DMS153 (cell line): Measurements from ENCODE around the gene CIAO3.
"Not testable (repeated sequence)": the region's sequence is repeated elsewhere in the genome, so short reads cannot be mapped to it uniquely, and the experiment has no call there.

ENCODE experiments used
- DNase-seq: peaks from one replicate; lab custom pipeline; 2025; lab: John Stamatoyannopoulos, UW

The CIAO3 gene

GRCh38 chr16:760065-760464 is 19.3 kb upstream of the CIAO3 start:
- no peak for DNase-seq

DNA sequence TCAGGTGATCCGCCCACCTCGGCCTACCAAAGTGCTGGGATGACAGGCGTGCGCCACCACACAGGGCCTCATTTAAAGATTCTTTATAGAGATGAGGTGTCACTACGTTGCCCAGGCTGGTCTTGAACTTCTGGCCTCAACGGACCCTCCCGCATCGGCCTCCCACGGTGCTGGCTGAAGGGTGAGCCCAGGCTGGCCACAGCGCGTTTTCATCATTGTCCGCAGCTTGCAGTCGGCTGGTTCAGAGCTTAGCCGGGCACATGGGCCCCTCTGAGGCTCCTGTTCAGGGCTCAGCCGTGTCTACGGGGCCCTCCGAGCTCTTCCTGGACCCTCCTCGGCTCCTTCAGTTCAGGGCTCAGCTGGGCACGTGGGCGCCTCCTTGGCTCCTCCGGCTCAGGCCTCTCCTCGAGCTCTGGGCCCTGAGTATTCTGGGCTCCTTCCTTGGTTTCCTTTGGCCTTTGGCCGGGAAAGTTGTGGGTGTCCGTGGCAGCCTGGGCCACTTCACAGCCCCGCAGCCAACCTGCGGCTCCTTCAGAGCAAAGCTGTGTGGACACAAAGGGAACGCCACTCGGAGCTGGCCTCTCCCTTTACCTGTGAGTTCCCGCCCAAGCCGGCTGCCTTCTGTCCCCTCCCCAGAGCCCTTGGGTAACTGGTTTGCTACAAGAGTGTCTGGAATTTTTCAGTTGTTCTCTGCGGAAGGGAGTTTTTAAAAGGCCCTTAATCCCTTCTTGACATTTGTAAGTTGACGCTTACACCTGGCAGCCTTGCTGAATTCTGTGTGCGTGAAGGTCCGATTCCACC is 18.5 kb upstream of the CIAO3 start:
- peak; percentile 5 for DNase-seq

- no peak for DNase-seq
Measured at GRCh38 chr16:756428-756827, 15.6 kb upstream of the CIAO3 start.

DNA sequence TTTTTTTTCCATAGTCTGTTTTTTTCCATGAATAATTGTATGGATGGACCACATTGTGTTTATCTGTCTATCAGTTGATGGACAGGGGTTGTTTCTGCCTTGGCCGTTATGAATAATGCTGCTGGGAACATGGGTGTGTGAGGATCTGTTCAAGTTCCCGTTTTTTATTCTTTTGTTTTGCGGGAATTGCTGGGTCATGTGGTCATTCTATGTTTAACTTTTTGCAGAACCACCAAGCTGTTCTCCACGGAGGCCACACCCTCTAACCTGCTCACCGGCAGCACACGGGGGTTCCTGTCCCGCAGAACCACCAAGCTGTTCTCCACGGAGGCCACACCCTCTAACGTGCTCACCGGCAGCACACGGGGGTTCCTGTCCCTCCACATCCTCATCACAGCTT is 13.9 kb upstream of the CIAO3 start:
- DNase-seq = no peak

GRCh38 chr16:754121-754607 is 13.4 kb upstream of the CIAO3 start:
- DNase-seq = not testable (repeated sequence)

GRCh38 chr16:752007-752312 is 11.2 kb upstream of the CIAO3 start:
- no peak for DNase-seq

DNA sequence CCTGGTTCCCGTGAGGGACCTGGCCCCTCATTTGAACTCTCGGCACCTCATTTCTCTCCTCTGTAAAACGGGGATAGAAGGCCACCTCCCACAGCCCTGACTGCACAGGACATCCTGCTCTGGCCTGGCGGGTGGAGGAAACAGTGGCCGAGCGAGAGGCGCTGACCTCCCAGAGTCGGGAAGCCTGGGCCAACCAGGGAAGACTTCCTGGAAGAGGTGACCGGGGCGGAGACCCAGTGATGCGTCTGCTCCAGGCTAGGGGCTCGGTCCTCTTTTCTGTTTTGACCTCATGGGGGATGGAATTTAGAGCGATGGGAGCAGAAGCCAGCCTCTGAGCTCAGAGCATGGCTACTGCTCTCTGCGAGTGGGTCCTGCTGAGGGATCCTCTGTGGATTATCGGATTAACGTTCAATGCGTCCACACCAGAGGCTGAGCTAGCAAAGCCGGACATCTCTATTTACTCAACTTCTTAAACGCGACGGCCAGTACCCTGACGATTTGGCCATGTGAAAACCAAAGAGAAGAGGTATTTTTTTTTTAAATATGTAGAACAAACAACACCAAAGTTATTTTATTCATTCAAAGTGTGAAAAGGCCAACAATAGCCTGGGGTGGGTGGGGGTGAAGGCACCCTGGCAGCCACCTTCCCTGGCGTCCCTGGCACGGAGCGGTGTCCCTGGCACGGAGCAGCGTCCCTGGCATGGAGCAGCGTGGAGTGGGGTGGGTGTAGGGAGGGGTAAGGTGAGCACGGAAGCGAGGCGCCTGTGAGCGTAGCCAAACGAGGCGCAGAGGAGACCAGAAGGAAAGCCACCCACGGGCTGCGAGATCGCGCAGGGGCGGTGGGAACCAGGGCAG is 10.6 kb upstream of the CIAO3 start:
- no peak for DNase-seq

- no peak for DNase-seq
Measured at GRCh38 chr16:750485-750884, 9.7 kb upstream of the CIAO3 start.

- no peak for DNase-seq
Measured at GRCh38 chr16:749010-749409, 8.2 kb upstream of the CIAO3 start.

GRCh38 chr16:747978-748746 is 7.4 kb upstream of the CIAO3 start:
- no peak for DNase-seq

DNA sequence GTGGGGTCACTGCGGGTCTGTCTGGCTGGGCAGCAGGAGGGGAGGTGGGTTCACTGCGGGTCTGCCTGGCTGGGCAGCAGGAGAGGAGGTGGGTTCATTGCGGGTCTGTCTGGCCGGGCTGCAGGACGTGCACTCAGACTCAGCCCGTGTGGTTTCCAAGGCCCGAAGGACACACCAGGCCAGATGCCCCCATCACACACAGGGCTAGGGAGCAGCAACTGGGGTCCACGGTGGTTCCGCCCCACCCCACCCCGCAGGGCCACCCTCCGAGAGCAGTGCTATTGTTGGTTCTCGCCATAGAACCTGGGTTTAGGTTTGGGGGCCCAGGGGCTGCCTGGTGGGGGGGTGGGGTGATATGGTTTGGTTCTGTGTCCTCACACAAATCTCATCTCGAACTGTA is 5.8 kb upstream of the CIAO3 start:
- DNase-seq = no peak

DNA sequence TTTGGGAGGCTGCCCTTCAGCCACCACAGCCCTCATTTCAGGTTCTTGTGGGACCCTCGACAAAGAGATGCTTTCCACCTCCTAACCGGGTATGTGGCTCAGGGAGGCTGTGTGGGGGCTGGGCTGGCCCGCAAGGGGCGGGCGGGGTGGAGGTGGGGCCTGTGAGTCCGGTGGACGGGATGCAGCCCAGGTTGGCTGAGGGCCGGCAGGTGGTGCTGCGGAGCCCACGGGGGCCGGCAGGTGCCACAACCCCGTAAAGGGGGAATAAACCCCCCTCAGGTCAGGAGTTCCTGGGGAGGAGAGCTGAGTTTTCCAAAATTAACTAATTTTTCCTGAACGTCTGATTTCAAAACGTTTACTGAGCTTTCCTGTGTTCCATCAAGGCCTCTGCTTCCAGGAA is 4.9 kb upstream of the CIAO3 start:
- DNase-seq = no peak

DNA sequence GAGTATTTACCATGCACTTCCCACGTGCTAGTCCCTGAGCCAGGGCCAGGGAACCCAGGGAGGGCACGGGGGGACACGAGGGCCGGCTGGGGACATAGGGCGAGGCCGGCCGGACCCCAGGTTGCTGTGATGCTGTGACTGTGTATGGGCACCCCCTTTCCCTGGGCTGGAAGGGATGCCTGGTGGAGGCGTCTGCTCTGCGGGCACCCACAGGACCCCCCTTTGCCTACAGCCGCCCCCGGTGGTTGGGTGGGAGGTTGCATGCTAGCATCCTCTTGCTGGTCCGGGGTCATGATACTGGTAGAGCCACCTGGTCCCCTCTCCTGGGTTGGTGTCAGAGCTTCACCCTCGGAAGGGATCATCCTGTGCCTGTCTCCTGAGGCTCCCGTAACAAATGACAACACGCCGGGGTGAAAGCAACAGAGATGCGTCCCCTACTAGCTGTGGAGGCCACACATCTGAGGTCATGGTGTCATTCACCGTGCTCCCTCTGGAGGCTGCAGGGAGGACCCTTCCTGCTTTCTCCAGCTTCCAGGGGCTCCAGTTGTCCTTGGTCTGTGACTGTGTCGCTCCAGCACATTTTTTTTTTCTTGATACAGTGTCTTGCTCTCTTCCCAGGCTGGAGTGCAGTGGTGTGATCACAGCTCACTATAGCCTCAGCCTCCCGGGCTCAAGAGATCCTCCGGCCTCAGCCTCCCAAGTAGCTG is 3.1 kb upstream of the CIAO3 start:
- DNase-seq = no peak

DNA sequence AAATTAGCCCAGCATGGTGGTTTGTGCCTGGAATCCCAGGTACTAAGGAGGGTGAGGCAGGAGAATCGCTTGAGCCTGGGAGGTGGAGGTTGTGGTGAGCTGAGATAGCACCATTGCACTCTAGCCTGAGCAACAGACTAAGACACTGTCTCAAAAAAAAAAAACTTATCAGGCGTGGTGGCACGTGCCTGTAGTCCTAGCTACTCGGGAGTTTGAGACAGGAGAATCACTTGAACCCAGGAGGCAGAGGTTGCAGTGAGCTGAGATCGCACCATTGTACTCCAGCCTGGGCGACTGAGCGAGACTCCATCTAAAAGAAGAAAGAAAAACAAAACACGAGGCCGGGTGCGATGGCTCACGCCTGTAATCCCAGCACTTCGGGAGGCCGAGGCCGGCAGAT is 2.1 kb upstream of the CIAO3 start:
- not testable (repeated sequence) for DNase-seq

DNA sequence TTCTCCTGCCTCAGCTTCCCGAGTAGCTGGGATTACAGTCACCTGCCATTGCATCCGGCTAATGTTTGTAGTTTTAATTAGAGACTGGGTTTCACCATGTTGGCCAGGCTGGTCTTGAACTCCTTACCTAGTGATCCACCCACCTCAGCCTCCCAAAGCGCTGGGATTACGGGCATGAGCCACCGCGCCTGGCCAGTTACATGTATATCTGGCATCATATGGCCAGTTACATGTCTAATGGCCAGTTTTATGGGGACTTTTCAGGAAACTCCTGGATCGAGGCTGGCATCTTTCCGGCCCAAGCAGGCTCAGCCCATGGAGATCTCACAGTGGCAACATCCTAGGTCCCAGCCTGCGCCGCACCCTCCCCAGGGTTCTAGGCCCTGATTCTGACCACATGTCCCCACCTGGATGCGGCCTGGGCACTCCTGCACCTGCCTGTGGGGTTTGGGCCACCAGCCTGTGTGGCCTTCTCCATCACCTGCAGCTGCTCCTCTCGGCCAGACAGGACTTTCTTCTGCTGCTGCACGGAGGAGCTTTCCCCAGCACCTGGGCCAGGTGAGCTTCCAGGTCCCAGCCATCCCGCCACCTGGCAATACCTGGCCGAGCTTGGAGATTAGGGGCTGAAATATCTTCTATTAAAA is 1.3 kb upstream of the CIAO3 start:
- no peak for DNase-seq

DNA sequence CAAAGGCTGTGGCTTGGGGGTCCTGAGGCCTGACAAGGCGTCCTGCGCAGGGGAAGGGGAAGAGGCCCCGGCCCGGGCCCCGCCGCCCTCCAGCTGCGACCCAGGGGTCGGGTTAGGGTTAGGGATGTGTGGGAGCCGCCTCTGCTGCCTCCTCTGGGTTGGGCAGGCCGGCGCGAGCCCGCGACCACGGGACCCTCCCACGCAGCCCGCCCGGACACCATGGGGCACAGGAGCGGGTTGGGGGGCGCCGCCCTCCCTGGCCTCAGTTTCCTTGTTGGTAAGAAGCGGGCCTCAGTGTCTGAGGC is 386 bp downstream of the CIAO3 start:
- DNase-seq = no peak

- no peak for DNase-seq
Measured at GRCh38 chr16:739560-740458, 988 bp downstream of the CIAO3 start.

- DNase-seq = no peak
Measured at GRCh38 chr16:736936-737481, 3.8 kb downstream of the CIAO3 start.

DNA sequence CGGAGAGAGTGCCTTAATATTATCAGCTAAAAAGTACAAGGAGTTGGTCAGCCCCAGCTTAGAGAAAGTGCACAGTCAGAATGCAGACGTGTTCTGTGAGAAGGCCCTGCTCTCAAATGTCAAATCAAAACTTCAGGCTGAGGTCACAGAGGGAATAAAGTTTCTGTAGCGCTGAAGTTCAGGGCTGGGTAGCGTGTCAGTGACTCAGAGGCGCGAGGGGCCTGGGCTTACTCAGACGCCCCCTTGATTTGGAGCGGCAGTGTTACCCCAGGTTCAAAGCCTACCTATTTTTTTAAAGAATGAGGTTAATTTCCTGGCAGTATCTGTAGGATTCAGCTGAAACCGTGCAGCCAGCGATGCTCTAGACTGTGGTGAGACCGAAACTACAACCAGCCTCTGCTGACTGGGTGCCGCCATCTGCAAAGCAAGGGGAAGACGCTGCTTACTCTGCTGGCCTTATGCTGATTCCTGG is 4.8 kb downstream of the CIAO3 start:
- no peak for DNase-seq
